H1 (cell line): ENCODE data around the gene RBM45. TPM values are rescaled to one million over a fixed set of nuclear protein-coding genes. Genes with fewer than 3 reads are reported as not detected.

ENCODE experiments used
- CTCF ChIA-PET: fragments of 300-600 bp; sonication (Branson Sonifier 250); formaldehyde crosslinking; loops from one replicate; lab custom pipeline; 2021; ENCODE audit not compliant: partially characterized antibody; lab: Charles Lee
- POLR2A ChIA-PET: fragments of 300-600 bp; sonication (Branson Sonifier 250); formaldehyde crosslinking; loops from one replicate; lab custom pipeline; 2021; ENCODE audit warnings: inconsistent platforms; ENCODE audit not compliant: partially characterized antibody; lab: Charles Lee
- DNase-seq, 2 experiments: peaks; one replicate each; pipeline versions ENCODE4 v3.0.0 to v3.0.0-alpha.2; 2010 to 2022; ENCODE audit warnings: low spot score in 2 of 2, low read depth in 1 of 2, mixed read lengths in 1 of 2
- FAIRE-seq: peaks from 2 replicates; lab custom pipeline; 2011; peaks lifted over from hg19 to GRCh38; lab: Jason Lieb, UNC
- H2AFZ ChIP-seq: 2 replicates; pipeline ENCODE4 v1.8.1; 2012; ENCODE audit warnings: low read length, inconsistent platforms
- H2AK5ac ChIP-seq: 2 replicates; pipeline ENCODE4 v1.6.1; 2013; ENCODE audit warnings: low read depth, low read length
- H2BK120ac ChIP-seq: replicated peaks from 2 replicates; pipeline ENCODE3; 2013; ENCODE audit warnings: low read depth, low read length, inconsistent platforms
- H2BK12ac ChIP-seq: 2 replicates; pipeline ENCODE4 v1.6.1; 2013; ENCODE audit warnings: low read depth, low read length
- H2BK15ac ChIP-seq: 2 replicates; pipeline ENCODE4 v1.6.1; 2013; ENCODE audit warnings: low read length
- H2BK20ac ChIP-seq: 2 replicates; pipeline ENCODE4 v1.6.1; 2013; ENCODE audit warnings: low read length
- H2BK5ac ChIP-seq: 2 replicates; pipeline ENCODE4 v1.6.1; 2013; ENCODE audit warnings: low read depth, low read length
- H3K14ac ChIP-seq: 2 replicates; pipeline ENCODE4 v1.6.1; 2013; ENCODE audit warnings: inconsistent platforms; ENCODE audit not compliant: insufficient read length
- H3K18ac ChIP-seq: 2 replicates; pipeline ENCODE4 v1.6.1; 2013; ENCODE audit warnings: low read length; ENCODE audit errors: extremely low read depth
- H3K23ac ChIP-seq: 2 replicates; pipeline ENCODE4 v1.6.1; 2013; ENCODE audit warnings: inconsistent platforms; ENCODE audit not compliant: insufficient read length
- H3K23me2 ChIP-seq: 2 replicates; pipeline ENCODE4 v1.6.1; 2013; ENCODE audit warnings: low read depth, low read length
- H3K27ac ChIP-seq: 2 replicates; pipeline ENCODE4 v1.6.1; 2011; ENCODE audit warnings: low read depth, low read length, inconsistent platforms
- H3K27me3 ChIP-seq, 4 experiments: replicated peaks in 1 of 4; 1 replicate in 1 of 4; 2 replicates in 3 of 4; pipeline versions ENCODE4 v1.6.1 to v1.8.1; 2011 to 2013; ENCODE audit warnings: low read length in 3 of 4, mild to moderate bottlenecking in 3 of 4, inconsistent platforms in 2 of 4, mixed read lengths in 2 of 4, moderate library complexity in 1 of 4; ENCODE audit not compliant: control insufficient read depth in 3 of 4, insufficient read depth in 3 of 4; ENCODE audit errors: extremely low read depth in 1 of 4
- H3K36me3 ChIP-seq, 4 experiments: 2 replicates each; pipeline versions ENCODE4 v1.6.1 to v1.8.1; 2011 to 2013; ENCODE audit warnings: mild to moderate bottlenecking in 4 of 4, low read length in 3 of 4, moderate library complexity in 2 of 4, control low read depth in 1 of 4, inconsistent platforms in 1 of 4; ENCODE audit not compliant: insufficient read depth in 4 of 4, control insufficient read depth in 2 of 4
- H3K4ac ChIP-seq: replicated peaks from 2 replicates; pipeline ENCODE3; 2013; ENCODE audit warnings: low read length, low read depth, mixed read lengths, inconsistent platforms; ENCODE audit not compliant: insufficient read length
- H3K4me1 ChIP-seq, 4 experiments: replicated peaks in 1 of 4; 1 replicate in 1 of 4; 2 replicates in 3 of 4; pipeline versions ENCODE4 v1.6.1 to v1.8.1; 2011 to 2013; ENCODE audit warnings: low read length in 3 of 4, inconsistent platforms in 2 of 4, mixed read lengths in 1 of 4; ENCODE audit not compliant: insufficient read depth in 4 of 4, control insufficient read depth in 3 of 4
- H3K4me2 ChIP-seq, 2 experiments: 2 replicates each; pipeline versions ENCODE4 v1.6.1 to v1.8.1; 2011 to 2013; ENCODE audit warnings: low read depth in 2 of 2, low read length in 2 of 2, control low read depth in 1 of 2, inconsistent platforms in 1 of 2, mild to moderate bottlenecking in 1 of 2; ENCODE audit not compliant: insufficient read depth in 1 of 2
- H3K4me3 ChIP-seq, 4 experiments: fragments of 200-600, 300-600 bp in 1 of 4; sonication (generic), shearing (Covaris generic), sonication (Bioruptor Twin) in 1 of 4; 2 replicates each; pipeline versions ENCODE4 v1.5.1 to v1.8.1; 2011 to 2016; ENCODE audit warnings: low read length in 4 of 4, low read depth in 3 of 4, control low read depth in 2 of 4, inconsistent platforms in 2 of 4, mild to moderate bottlenecking in 2 of 4, mixed read lengths in 1 of 4, moderate library complexity in 1 of 4; ENCODE audit not compliant: insufficient read depth in 2 of 4; ENCODE audit errors: extremely low read depth in 1 of 4
- H3K56ac ChIP-seq: replicated peaks from 2 replicates; pipeline ENCODE3; 2013; ENCODE audit warnings: low read depth, mild to moderate bottlenecking, mixed read lengths, low read length, inconsistent platforms; ENCODE audit not compliant: insufficient read length
- H3K79me1 ChIP-seq: 2 replicates; pipeline ENCODE4 v1.6.1; 2013; ENCODE audit warnings: low read depth, low read length, control low read depth
- H3K79me2 ChIP-seq, 2 experiments: 2 replicates each; pipeline versions ENCODE4 v1.6.1 to v1.8.1; 2012 to 2013; ENCODE audit warnings: low read length in 2 of 2, mild to moderate bottlenecking in 2 of 2, inconsistent platforms in 1 of 2; ENCODE audit not compliant: insufficient read depth in 2 of 2, control insufficient read depth in 1 of 2
- H3K9ac ChIP-seq, 4 experiments: replicated peaks in 1 of 4; 1 replicate in 1 of 4; 2 replicates in 3 of 4; pipeline versions ENCODE4 v1.6.1 to v1.8.1; 2011 to 2013; ENCODE audit warnings: low read depth in 3 of 4, low read length in 3 of 4, control low read depth in 2 of 4, mild to moderate bottlenecking in 2 of 4, moderate library complexity in 2 of 4, inconsistent platforms in 1 of 4; ENCODE audit errors: extremely low read depth in 1 of 4
- H3K9me3 ChIP-seq, 2 experiments: 2 replicates each; pipeline versions ENCODE4 v1.6.1 to v1.8.1; 2012 to 2013; ENCODE audit warnings: mild to moderate bottlenecking in 2 of 2, moderate library complexity in 2 of 2, control low read depth in 1 of 2, inconsistent platforms in 1 of 2, low read depth in 1 of 2, low read length in 1 of 2, mixed read lengths in 1 of 2; ENCODE audit not compliant: insufficient read depth in 2 of 2
- H4K20me1 ChIP-seq, 2 experiments: replicated peaks in 1 of 2; 2 replicates each; pipeline versions ENCODE3 to v1.8.1; 2011 to 2013; ENCODE audit warnings: inconsistent platforms in 2 of 2, low read length in 2 of 2, mild to moderate bottlenecking in 1 of 2; ENCODE audit not compliant: insufficient read depth in 2 of 2, control insufficient read depth in 1 of 2
- H4K5ac ChIP-seq: 2 replicates; pipeline ENCODE4 v1.6.1; 2013; ENCODE audit warnings: low read length, low read depth, mixed read lengths, inconsistent platforms; ENCODE audit not compliant: insufficient read length
- H4K8ac ChIP-seq: 2 replicates; pipeline ENCODE4 v1.8.0; 2013; ENCODE audit warnings: mild to moderate bottlenecking, moderate library complexity, low read length, inconsistent platforms; ENCODE audit not compliant: insufficient read depth; ENCODE audit errors: extremely low read depth
- H4K91ac ChIP-seq: replicated peaks from 2 replicates; pipeline ENCODE3; 2013; ENCODE audit warnings: low read length, mixed read lengths, inconsistent platforms; ENCODE audit not compliant: insufficient read length
- BCL11A ChIP-seq, 2 experiments: IDR thresholded peaks; one replicate each; pipeline ENCODE4 v1.6.1; 2011; ENCODE audit warnings: low read depth in 2 of 2, low read length in 2 of 2, mild to moderate bottlenecking in 2 of 2
- CEBPB ChIP-seq: IDR thresholded peaks from 2 replicates; pipeline ENCODE4 v1.6.1; 2012; ENCODE audit warnings: low read depth, low read length
- EZH2 ChIP-seq: fragments of 200-600 bp; sonication (generic); IDR thresholded peaks from 2 replicates; pipeline ENCODE4 v1.7.1; 2012; ENCODE audit warnings: low read depth, mild to moderate bottlenecking, moderate library complexity, low read length, inconsistent platforms; ENCODE audit not compliant: severe bottlenecking
- FOSL1 ChIP-seq: IDR thresholded peaks from 2 replicates; pipeline ENCODE4 v1.6.1; 2011; ENCODE audit warnings: mild to moderate bottlenecking, low read depth, low read length, moderate library complexity; ENCODE audit not compliant: insufficient read depth
- KDM5A ChIP-seq: fragments of 200-600 bp; IDR thresholded peaks from 2 replicates; pipeline ENCODE4 v1.7.1; 2012; ENCODE audit warnings: mild to moderate bottlenecking, low read length, inconsistent platforms, mixed read lengths
- SRF ChIP-seq: IDR thresholded peaks from 2 replicates; pipeline ENCODE4 v1.6.1; 2011; ENCODE audit warnings: mild to moderate bottlenecking, low read depth, low read length, moderate library complexity
- WGBS, 2 experiments: shearing (Covaris generic) in 1 of 2; methylation state at CpG; one replicate each; pipeline versions ENCODE4 v1.1.6 to v1.1.7; 2013 to 2015; ENCODE audit warnings: low lambda C conversion rate in 2 of 2, mixed read lengths in 2 of 2, inconsistent platforms in 1 of 2, low coverage in 1 of 2, missing lambda C conversion rate in 1 of 2; ENCODE audit not compliant: insufficient replicate concordance in 2 of 2, insufficient coverage in 1 of 2, insufficient read length in 1 of 2; ENCODE audit errors: extremely low coverage in 1 of 2, missing lambda C conversion rate in 1 of 2; 5-methylcytosine and 5-hydroxymethylcytosine counted together
- polyA plus RNA-seq, 7 experiments: library from polyadenylated mRNA; depleted of rRNA in 3 of 7; stranded (reverse) in 5 of 7; unstranded in 2 of 7; fragments of >200 nt in 5 of 7; fragments of 200-250 nt in 2 of 7; gene quantifications; 1 replicate in 5 of 7; 2 replicates in 1 of 7; 4 replicates in 1 of 7; pipeline versions ENCODE4 v1.2.1 to v1.2.3, GENCODE V29; 2011 to 2013; ENCODE audit warnings: missing spikeins in 2 of 7, mixed read lengths in 2 of 7
- total RNA-seq: library from RNA; stranded (reverse); fragmentation: NEBNext Ultra II Directional; extraction: Animal tissue kit (Norgen Biotek cat#: 25700); gene quantifications from 2 replicates; pipeline ENCODE4 v1.2.1, GENCODE V29; 2021

RBM45 gene
- total and polyA plus RNA-seq, 2 of the 8 experiments (the other 6 are each of a cell fraction or from before 2014, with no cell fraction given), result 4.7 to 10.4 TPM

GRCh38 chr2:178136321-178137025, 24.2 kb downstream of the RBM45 start:
- Histone ChIP-seq H3K4me3 (no peak overlapping the region), H2BK15ac (no peak overlapping the region), H3K27ac (no peak overlapping the region), H3K23ac (no peak overlapping the region), H4K8ac (no peak overlapping the region), H3K4me1 (peaks cover 0 to 3% (median 1%) of the 10 kb centered on the region in 4 experiments; a peak in 4 of 7 replicates), H3K9me3 (no peaks in the 10 kb centered on the region), H4K91ac (no peak overlapping the region), H2BK12ac (no peak overlapping the region), H3K79me1 (no peaks in the 10 kb centered on the region), H3K56ac (no peak overlapping the region), H3K79me2 (no peaks in the 10 kb centered on the region), H3K4ac (no peak overlapping the region), H3K4me2 (no peak overlapping the region), H3K23me2 (no peaks in the 10 kb centered on the region), H2AK5ac (no peak overlapping the region), H4K5ac (no peak overlapping the region), H2BK120ac (no peak overlapping the region), H3K36me3 (no peaks in the 10 kb centered on the region), H2BK5ac (no peak overlapping the region), H3K14ac (no peak overlapping the region), H3K9ac (no peak overlapping the region), H3K27me3 (no peaks in the 10 kb centered on the region), H2BK20ac (no peak overlapping the region), H4K20me1 (no peaks in the 10 kb centered on the region), H2AFZ (no peak overlapping the region), H3K18ac (no peak overlapping the region)
- FAIRE-seq, result no peak
- 94% methylated on average over 5 of the region's 5 CpGs; no CpG with 5 or more reads in 1 of the 2 experiments for WGBS, 2 experiments
- POLR2A ChIA-PET, result interaction anchor here (0.8 kb wide), 1 partner anchor 9 kb away, joined by 3 read pairs; no protein-coding TSS in a partner anchor
- no peak for DNase-seq
- CTCF ChIA-PET, result interaction anchor here (0.8 to 3.0 kb wide), 7 partner anchors 8 to 278 kb away, joined by 3 to 11 read pairs (median 3); partner anchors contain the start of gene RBM45
- TF ChIP-seq SRF (no peak), KDM5A (no peak), BCL11A (IDR thresholded peaks at IDR 0.05; ENCODE audit: low read depth in 2 of 2, low read length in 2 of 2) (no peak), FOSL1 (no peak), EZH2 (no peak), CEBPB (no peak)
